SJCRH30 (cell line): Measurements from ENCODE around the gene GPR18. TPM values are rescaled to one million over a fixed set of nuclear protein-coding genes. Genes with fewer than 3 reads are reported as not detected.
A peak's percentile ranks its signal among the peaks of the same experiment; 100 is the strongest.

Experiments
- DNase-seq, 2 experiments: peaks; one replicate each; pipeline ENCODE4 v3.0.0-alpha.2; 2015 to 2020
- H3K27ac ChIP-seq: fragments of 250-450 bp; sonication (Bioruptor Pico); 2 replicates; pipeline ENCODE4 v1.5.1; 2020; ENCODE audit warnings: mild to moderate bottlenecking, moderate library complexity
- H3K27me3 ChIP-seq: fragments of 250-450 bp; sonication (Bioruptor Pico); 2 replicates; pipeline ENCODE4 v1.5.1; 2020; ENCODE audit warnings: mild to moderate bottlenecking, moderate library complexity
- H3K36me3 ChIP-seq: fragments of 250-450 bp; sonication (Bioruptor Pico); 2 replicates; pipeline ENCODE4 v1.5.1; 2020; ENCODE audit warnings: mild to moderate bottlenecking, moderate library complexity
- H3K4me1 ChIP-seq: fragments of 250-450 bp; sonication (Bioruptor Pico); 2 replicates; pipeline ENCODE4 v1.5.1; 2020; ENCODE audit warnings: mild to moderate bottlenecking, moderate library complexity
- H3K4me3 ChIP-seq: fragments of 250-450 bp; sonication (Bioruptor Pico); 2 replicates; pipeline ENCODE4 v1.5.1; 2020; ENCODE audit warnings: mild to moderate bottlenecking, moderate library complexity
- H3K9me3 ChIP-seq: fragments of 250-450 bp; sonication (Bioruptor Pico); replicated peaks from 2 replicates; pipeline ENCODE4 v1.5.1; 2020; ENCODE audit warnings: mild to moderate bottlenecking, moderate library complexity
- total RNA-seq: library from RNA; depleted of rRNA; stranded (reverse); fragments of >200 nt; shearing (Covaris generic); gene quantifications from 2 replicates; pipeline ENCODE4 v1.2.3, GENCODE V29; 2014

The GPR18 gene
- total RNA-seq, 1 experiment from 2014 or later: not detected

DNA sequence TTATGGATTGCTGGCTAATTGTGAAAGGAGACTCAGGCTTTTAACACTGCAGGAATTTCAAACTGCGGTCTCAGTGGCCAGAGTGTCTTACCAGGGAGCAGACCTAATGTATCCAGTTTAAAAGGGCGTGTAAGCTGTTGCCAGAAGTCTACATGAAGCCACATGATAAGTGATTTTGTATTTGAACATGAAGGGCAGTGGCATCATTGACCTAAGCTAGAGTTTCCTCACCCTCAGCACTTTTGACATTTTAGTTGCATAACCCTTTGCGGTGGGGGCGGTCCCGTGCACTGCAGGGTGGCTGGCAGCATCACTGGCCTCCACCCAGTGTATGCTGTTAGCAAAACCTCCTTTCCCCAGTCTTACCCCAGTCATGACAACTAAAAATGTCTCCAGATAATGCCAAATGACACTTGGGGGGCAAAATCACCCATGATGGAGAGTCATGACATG, 23.7 kb upstream of the GPR18 start:
- Histone ChIP-seq H3K4me3 (no peak overlapping the region), H3K4me1 (no peaks in the 10 kb centered on the region), H3K27ac (no peak overlapping the region), H3K36me3 (peaks cover 2% of the 10 kb centered on the region; the same call in 1 of the 2 replicates), H3K9me3 (no peaks in the 10 kb centered on the region), H3K27me3 (no peaks in the 10 kb centered on the region)
- DNase-seq: no peak

DNA sequence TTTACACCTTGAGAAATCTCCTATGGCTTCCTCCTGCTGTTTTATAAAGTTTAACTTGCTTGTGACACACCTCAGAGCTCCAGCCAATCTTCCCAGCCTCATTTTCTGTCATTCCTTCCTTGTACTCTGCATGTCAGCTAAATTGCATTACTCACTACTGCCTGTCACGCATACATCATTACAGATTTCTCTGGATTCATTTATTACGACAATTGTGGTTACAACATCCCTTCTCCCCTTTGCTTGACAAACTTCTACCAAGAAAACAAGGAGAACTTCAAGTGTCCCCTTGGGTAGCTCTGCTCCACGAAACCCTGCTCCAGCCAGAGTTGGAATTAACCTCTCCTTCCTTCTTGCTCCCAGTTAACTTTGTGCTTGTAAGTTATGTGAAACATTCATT, 22.0 kb upstream of the GPR18 start:
- H3K9me3 ChIP-seq: no peaks in the 10 kb centered on the region
- no peak overlapping the region for H3K27ac ChIP-seq
- no peaks in the 10 kb centered on the region for H3K27me3 ChIP-seq
- no peak for DNase-seq
- H3K4me1 ChIP-seq: no peaks in the 10 kb centered on the region
- no peak overlapping the region for H3K4me3 ChIP-seq
- H3K36me3 ChIP-seq: peaks cover 2% of the 10 kb centered on the region; the same call in 1 of the 2 replicates

DNA sequence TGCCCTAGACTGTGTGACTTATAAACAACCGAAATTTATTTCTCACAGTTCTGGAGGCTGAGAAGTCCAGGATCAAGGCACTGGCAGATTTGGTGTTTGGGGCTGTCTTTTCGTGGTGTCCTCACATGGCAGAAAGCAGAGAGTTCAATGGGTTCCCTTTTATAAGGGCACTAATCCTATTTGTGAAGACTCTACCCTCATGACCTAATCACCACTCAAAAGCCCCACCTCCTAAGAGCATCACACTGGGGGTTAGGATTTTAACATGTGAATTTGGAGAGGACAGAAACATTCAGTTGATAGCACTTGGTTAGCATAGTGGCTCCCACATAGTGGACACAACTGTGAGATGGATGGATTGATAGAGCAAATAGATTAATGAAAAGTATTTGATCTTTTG, 21.5 kb upstream of the GPR18 start:
- no peaks in the 10 kb centered on the region for H3K4me1 ChIP-seq
- no peak overlapping the region for H3K4me3 ChIP-seq
- no peak for DNase-seq
- H3K27me3 ChIP-seq: no peaks in the 10 kb centered on the region
- H3K36me3 ChIP-seq: peaks cover 2% of the 10 kb centered on the region; the same call in 1 of the 2 replicates
- H3K9me3 ChIP-seq: no peaks in the 10 kb centered on the region
- no peak overlapping the region for H3K27ac ChIP-seq

DNA sequence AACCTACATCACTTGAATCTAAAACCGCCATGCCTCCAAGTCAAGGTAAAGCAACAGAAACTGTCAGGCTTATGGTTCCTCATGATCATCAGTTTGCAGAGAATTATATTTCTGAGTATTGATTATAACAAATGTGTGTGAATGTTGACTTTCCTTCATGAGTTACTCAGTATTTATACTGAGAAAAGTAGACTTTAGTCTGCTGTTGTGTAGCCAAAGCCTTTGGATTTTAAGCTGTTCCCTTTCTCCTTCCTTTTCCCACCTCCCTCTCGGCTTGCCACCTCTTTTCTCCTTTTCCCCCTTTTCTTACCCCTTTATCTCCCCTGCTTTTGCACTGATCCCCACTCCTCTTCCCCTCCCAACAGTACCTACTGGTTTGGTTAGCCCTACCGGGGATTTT, 20.7 kb upstream of the GPR18 start:
- DNase-seq: no peak
- no peak overlapping the region for H3K27ac ChIP-seq
- H3K9me3 ChIP-seq: no peaks in the 10 kb centered on the region
- H3K27me3 ChIP-seq: no peaks in the 10 kb centered on the region
- H3K4me1 ChIP-seq: no peaks in the 10 kb centered on the region
- no peak overlapping the region for H3K4me3 ChIP-seq
- peaks cover 2% of the 10 kb centered on the region; the same call in 1 of the 2 replicates for H3K36me3 ChIP-seq

DNA sequence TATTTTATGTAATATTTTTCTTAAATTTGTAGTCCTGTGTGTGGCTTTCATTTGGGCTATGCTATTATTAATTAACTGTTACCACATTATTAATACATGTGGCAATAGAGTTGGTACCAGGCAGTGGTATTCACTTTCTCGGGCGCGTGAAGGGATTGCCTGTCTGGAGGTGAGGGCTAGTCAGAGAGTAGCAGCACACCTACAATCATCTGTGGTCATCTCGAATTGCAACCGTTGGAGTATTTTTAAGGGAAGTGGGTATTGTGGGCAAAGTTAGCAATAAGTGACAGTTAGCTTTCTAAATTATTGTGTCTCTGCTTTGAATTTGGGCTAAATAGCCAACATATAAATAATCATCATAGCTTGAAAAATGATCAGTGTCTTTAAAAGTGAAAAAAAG, 20.0 kb upstream of the GPR18 start:
- H3K4me3 ChIP-seq: no peak overlapping the region
- no peak overlapping the region for H3K27ac ChIP-seq
- no peaks in the 10 kb centered on the region for H3K9me3 ChIP-seq
- H3K4me1 ChIP-seq: no peaks in the 10 kb centered on the region
- peaks cover 2% of the 10 kb centered on the region; the same call in 1 of the 2 replicates for H3K36me3 ChIP-seq
- no peak for DNase-seq
- H3K27me3 ChIP-seq: no peaks in the 10 kb centered on the region

DNA sequence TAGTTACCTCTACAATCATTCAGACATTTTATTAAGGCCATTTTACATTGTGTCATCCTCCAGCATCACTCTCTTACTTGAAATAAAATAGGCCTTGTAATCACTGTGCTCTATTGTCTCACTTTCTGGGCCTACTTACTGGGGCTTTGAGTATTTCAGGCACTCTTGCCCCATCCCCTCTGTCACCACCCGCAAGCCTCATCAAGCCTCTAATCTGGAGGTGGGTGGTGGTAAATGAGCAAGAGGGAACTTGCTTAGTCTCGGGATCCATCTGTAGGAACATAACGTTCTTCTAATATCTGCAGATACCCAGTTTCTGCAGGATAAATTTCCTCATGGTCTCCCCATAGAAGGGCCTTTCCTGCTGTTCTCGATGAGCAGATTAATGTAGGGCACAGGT, 19.4 kb upstream of the GPR18 start:
- no peak for DNase-seq
- Histone ChIP-seq H3K27me3 (no peaks in the 10 kb centered on the region), H3K36me3 (0 out of 2 replicates have a peak, but pooled peaks cover 2% of the 10 kb centered on the region), H3K9me3 (0 out of 2 replicates have a peak, but pooled peaks cover under 1% of the 10 kb centered on the region), H3K4me1 (no peaks in the 10 kb centered on the region), H3K27ac (no peak overlapping the region), H3K4me3 (no peak overlapping the region)

DNA sequence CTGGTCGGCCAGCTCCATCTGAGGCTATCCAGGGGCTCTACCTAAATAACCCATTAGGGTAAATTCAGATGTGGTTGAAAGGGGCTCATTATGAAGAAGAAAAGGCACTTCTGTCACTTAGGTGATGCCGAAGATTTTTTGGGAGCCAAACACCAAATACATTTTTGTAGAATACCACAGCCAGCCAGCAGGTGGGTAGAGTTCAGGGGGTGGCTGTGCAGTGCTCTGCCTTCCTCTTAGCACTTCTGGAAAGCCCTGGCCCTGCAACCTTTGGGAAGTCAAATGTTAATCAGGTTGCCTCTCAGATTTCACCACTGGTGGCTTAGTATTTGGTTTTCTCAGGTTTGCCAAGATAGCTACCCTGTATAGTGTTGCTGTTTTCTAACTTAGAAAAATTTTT, 18.5 kb upstream of the GPR18 start:
- no peak for DNase-seq
- Histone ChIP-seq H3K27ac (no peak overlapping the region), H3K4me3 (no peak overlapping the region), H3K9me3 (peaks cover 7% of the 10 kb centered on the region), H3K27me3 (no peaks in the 10 kb centered on the region), H3K4me1 (no peaks in the 10 kb centered on the region), H3K36me3 (0 out of 2 replicates have a peak, but pooled peaks cover 2% of the 10 kb centered on the region)

DNA sequence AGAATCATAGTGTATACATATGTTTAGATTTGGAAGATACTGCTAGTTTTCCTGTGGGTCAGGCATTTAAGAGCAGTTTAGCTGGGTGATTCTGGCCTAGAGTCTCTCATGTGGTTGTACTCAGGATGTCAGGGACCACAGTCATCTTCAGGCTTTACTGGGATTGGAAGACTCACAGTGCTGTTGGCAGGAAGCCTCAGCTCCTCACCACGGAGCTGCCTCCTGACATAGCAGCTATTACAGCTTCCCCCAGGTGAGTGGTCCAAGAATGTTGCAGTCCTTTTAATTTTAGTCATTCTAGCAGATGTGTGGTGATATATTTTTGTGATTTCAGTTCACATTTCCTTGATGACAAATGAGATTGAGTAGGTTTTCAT, 16.9 kb upstream of the GPR18 start:
- DNase-seq: no peak
- Histone ChIP-seq H3K27ac (no peak overlapping the region), H3K4me3 (no peak overlapping the region), H3K9me3 (peaks cover 7% of the 10 kb centered on the region), H3K36me3 (0 out of 2 replicates have a peak, but pooled peaks cover 2% of the 10 kb centered on the region), H3K27me3 (no peaks in the 10 kb centered on the region), H3K4me1 (no peaks in the 10 kb centered on the region)

DNA sequence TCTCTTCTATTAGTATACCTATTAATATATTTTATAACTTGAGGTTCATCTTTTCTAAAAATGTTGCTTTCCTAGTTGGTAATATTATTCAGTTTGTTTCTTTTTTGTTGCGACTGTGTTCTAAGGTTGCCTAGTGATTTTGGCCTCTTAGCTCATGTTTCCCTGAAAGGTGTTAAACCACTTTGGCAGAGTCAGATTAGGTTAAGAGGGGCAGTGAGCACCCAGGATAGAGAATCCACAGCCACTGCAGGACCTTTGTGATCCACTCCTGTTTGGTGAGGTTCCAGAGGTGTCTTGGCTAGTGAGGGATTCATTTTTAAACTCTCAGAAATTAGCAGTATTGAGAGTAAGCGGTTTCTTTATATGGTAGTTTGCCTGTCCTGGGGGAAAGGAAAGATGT, 14.9 kb upstream of the GPR18 start:
- Histone ChIP-seq H3K9me3 (peaks cover 7% of the 10 kb centered on the region), H3K36me3 (no peaks in the 10 kb centered on the region), H3K4me1 (no peaks in the 10 kb centered on the region), H3K27ac (no peak overlapping the region), H3K4me3 (no peak overlapping the region), H3K27me3 (no peaks in the 10 kb centered on the region)
- DNase-seq: no peak

DNA sequence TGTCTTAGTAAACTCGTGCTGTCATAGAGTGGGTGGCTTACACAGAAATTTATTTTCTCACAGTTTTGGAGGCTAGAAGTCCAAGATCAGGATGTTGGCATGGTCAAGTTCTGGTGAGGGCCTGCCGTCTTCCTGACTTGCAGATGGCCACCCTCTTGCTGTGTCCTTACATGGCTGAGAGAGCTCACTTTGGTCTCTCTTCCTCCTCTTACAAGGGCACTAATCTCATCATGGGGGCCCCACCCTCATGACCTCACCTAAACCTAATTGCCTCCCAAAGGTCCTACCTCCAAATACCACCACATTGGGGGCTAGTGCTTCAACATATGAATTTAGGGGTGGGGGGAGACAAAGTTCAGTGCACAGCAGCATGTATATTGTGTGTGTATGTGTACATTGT, 14.3 kb upstream of the GPR18 start:
- Histone ChIP-seq H3K4me3 (no peak overlapping the region), H3K9me3 (peaks cover 7% of the 10 kb centered on the region), H3K36me3 (no peaks in the 10 kb centered on the region), H3K4me1 (no peaks in the 10 kb centered on the region), H3K27ac (no peak overlapping the region), H3K27me3 (no peaks in the 10 kb centered on the region)
- DNase-seq: no peak

DNA sequence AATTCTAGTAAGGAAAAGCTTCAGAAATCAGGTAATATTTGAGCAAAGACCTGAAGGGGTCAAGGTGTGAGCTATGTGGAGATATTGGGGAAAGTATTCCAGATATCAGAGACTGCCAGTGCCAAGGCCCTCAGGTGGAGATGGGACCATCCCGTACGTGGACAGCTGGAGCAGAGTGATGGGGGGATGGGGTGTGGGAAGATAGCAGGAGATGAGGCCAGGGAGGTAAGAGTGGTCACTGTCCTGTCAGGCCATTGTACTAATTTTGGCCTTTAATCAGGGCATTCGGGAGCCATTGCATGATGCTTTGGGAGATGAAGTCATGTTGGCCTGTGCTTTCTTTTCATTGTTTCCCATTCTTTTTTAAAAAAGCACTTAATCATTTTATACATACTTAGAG, 13.1 kb upstream of the GPR18 start:
- no peak for DNase-seq
- Histone ChIP-seq H3K9me3 (peaks cover 7% of the 10 kb centered on the region), H3K27me3 (no peaks in the 10 kb centered on the region), H3K4me1 (no peaks in the 10 kb centered on the region), H3K4me3 (no peak overlapping the region), H3K36me3 (no peaks in the 10 kb centered on the region; the same call in 1 of the 2 replicates), H3K27ac (no peak overlapping the region)

DNA sequence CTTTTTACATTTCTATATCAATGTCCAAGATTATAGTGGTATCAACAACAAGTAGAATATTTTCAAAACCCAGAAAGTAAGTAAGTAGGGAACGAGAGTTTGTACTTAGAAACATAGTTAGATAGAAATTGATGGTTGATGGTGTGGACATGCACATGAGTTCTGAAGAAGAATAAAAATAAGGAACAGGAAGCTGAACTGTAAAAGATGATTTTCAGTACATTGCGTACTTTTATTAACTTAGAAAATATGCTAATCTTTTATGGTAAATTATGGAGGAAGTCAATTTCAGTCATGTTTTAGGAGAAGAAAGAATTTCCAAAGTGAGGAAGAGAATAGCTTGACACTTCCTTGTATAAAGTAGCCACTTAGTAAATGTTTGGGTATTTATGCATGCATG, 12.3 kb upstream of the GPR18 start:
- Histone ChIP-seq H3K27me3 (no peaks in the 10 kb centered on the region), H3K9me3 (peaks cover 7% of the 10 kb centered on the region), H3K4me3 (no peak overlapping the region), H3K4me1 (no peaks in the 10 kb centered on the region), H3K27ac (no peak overlapping the region), H3K36me3 (no peaks in the 10 kb centered on the region; the same call in 1 of the 2 replicates)
- DNase-seq: no peak

DNA sequence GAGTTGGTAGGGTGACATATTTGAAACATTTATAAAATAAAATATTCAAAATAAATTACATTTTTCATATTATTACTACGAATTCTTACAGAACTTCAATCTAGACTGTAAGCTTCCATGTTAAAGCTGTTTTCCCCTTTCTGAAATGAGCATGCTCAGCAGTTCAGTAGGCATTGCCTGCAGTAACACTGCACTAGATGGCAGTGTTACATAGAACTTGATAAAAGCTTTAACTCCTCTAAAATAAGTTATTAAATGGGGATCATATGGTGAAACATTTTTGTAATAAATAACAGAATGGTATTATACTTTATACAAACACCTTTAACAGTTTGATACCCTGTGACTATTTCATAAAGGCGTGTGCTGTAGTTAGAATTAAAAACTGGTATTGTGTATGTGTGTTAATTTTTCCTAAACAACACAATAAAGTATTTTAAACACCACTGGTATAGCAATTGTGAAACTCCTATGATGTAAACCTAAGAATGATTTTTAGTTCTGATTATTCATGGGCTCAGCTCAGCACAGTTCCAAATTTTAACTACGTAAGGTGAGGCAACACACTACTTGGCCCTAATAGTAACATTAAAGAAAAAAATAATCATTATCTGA, 11.6 kb upstream of the GPR18 start:
- Histone ChIP-seq H3K27ac (no peak overlapping the region), H3K27me3 (no peaks in the 10 kb centered on the region), H3K36me3 (no peaks in the 10 kb centered on the region; the same call in 1 of the 2 replicates), H3K9me3 (peaks cover 7% of the 10 kb centered on the region), H3K4me3 (no peak overlapping the region), H3K4me1 (no peaks in the 10 kb centered on the region)
- DNase-seq: peak in 1 of 2 experiments; percentile 30

DNA sequence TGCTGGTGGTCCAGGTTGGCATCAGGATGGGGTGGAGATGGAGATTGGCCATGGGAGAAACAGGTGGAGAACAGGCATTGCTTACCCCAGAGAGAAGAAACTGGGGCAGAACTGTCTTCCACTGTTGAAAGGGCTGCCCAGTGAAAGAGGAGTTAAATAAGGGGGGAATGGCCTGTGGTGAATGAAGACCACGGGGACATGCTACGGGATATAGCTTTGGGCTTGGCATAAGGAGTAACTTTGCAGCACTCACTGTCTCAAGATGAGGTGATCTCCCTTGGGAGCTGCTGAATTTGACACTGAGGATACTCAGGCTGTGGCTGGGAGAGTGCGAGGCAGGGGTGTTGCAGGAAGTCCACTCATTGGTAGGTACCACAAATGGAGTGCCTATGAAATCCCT, 10.6 kb upstream of the GPR18 start:
- H3K4me3 ChIP-seq: no peak overlapping the region
- no peak overlapping the region for H3K27ac ChIP-seq
- peaks cover 7% of the 10 kb centered on the region for H3K9me3 ChIP-seq
- DNase-seq: no peak
- no peaks in the 10 kb centered on the region for H3K4me1 ChIP-seq
- H3K36me3 ChIP-seq: no peaks in the 10 kb centered on the region; the same call in 1 of the 2 replicates
- no peaks in the 10 kb centered on the region for H3K27me3 ChIP-seq

DNA sequence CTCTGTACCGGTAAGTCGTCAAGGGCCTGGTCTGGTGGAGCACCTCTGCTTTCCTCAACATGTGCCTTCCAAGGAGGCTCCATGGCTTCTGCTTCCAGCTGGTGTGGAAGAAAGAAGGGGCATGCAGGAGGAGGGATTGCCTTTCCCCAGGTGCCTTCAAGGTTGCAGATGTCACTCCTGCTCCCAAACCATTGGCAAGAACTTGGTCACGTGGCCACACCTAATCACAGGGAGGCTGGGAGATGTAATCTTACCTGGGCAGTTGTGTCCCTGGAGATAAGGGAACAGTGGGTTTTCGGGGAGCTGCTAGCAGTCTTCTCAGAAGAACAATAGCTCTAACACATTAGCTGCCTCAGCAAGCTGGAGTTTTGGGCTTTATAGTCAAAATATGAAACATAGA, 9.7 kb upstream of the GPR18 start:
- no peaks in the 10 kb centered on the region for H3K4me1 ChIP-seq
- H3K36me3 ChIP-seq: peaks cover 3% of the 10 kb centered on the region; the same call in 1 of the 2 replicates
- H3K27me3 ChIP-seq: no peaks in the 10 kb centered on the region
- H3K4me3 ChIP-seq: no peak overlapping the region
- peaks cover 7% of the 10 kb centered on the region for H3K9me3 ChIP-seq
- no peak overlapping the region for H3K27ac ChIP-seq
- no peak for DNase-seq

DNA sequence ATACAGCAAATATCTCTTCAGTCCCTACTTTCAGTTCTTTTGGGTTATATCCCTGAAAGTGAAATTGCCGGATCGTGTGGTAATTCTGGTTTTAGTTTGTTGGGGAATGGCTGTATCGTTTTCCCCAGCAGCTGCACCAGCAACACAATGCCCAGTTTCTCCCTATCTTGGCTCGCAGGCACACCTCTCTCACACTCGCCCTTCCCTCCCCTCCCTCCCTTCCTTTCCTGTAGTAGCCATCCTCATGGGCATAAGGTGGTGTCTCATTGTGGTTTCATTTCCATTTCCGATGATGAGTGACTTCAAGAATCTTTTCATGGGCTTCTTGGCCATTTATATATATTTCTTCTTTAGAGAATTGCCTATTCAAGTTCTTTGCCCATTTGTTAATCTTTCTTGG, 8.6 kb upstream of the GPR18 start:
- no peak for DNase-seq
- no peak overlapping the region for H3K4me3 ChIP-seq
- H3K27ac ChIP-seq: no peak overlapping the region
- no peaks in the 10 kb centered on the region for H3K4me1 ChIP-seq
- peaks cover 4% of the 10 kb centered on the region; the same call in 1 of the 2 replicates for H3K36me3 ChIP-seq
- no peaks in the 10 kb centered on the region; the same call in 1 of the 2 replicates for H3K9me3 ChIP-seq
- no peaks in the 10 kb centered on the region for H3K27me3 ChIP-seq
